Measurements from ENCODE around the gene LRCH1. TPM values are rescaled to one million over a fixed set of nuclear protein-coding genes. Genes with fewer than 3 reads are reported as not detected.

Gene LRCH1
- total RNA-seq, 1 experiment from 2014 or later: 11.8 TPM

- no peak for TF ChIP-seq CREM (CRISPR knock-in tag; IDR thresholded peaks at IDR 0.05)
- no peak for TF ChIP-seq FOXP1 (CRISPR knock-in tag; IDR thresholded peaks at IDR 0.05; ENCODE audit: borderline replicate concordance)
Measured at GRCh38 chr13:46771693-46772092, 218.7 kb downstream of the LRCH1 start (continued).

- Mint-ChIP-seq H3K36me3 (peaks cover 45% of the 10 kb centered on the region), H3K27me3 (ENCODE audit: low read depth) (no peaks in the 10 kb centered on the region), H3K4me1 (peaks cover 9% of the 10 kb centered on the region), H3K27ac (no peak overlapping the region), H3K4me3 (no peak overlapping the region), H3K9me3 (peaks cover 4% of the 10 kb centered on the region)
- ChIA-PET POLR2A (no interaction called here), CTCF (no interaction called here)
- DNase-seq (ENCODE audit: low spot score) (no peak), ATAC-seq (no peak)
- no peak for TF ChIP-seq KAT7 (CRISPR knock-in tag; IDR thresholded peaks at IDR 0.05; ENCODE audit: borderline replicate concordance)
- TF ChIP-seq STAT6 (CRISPR knock-in tag; conservative IDR thresholded peaks at IDR 0.05; ENCODE audit: low read depth): no peak
- no peak for TF ChIP-seq PRRX2 (CRISPR knock-in tag; IDR thresholded peaks at IDR 0.05)
- TF ChIP-seq, protein P1, sequence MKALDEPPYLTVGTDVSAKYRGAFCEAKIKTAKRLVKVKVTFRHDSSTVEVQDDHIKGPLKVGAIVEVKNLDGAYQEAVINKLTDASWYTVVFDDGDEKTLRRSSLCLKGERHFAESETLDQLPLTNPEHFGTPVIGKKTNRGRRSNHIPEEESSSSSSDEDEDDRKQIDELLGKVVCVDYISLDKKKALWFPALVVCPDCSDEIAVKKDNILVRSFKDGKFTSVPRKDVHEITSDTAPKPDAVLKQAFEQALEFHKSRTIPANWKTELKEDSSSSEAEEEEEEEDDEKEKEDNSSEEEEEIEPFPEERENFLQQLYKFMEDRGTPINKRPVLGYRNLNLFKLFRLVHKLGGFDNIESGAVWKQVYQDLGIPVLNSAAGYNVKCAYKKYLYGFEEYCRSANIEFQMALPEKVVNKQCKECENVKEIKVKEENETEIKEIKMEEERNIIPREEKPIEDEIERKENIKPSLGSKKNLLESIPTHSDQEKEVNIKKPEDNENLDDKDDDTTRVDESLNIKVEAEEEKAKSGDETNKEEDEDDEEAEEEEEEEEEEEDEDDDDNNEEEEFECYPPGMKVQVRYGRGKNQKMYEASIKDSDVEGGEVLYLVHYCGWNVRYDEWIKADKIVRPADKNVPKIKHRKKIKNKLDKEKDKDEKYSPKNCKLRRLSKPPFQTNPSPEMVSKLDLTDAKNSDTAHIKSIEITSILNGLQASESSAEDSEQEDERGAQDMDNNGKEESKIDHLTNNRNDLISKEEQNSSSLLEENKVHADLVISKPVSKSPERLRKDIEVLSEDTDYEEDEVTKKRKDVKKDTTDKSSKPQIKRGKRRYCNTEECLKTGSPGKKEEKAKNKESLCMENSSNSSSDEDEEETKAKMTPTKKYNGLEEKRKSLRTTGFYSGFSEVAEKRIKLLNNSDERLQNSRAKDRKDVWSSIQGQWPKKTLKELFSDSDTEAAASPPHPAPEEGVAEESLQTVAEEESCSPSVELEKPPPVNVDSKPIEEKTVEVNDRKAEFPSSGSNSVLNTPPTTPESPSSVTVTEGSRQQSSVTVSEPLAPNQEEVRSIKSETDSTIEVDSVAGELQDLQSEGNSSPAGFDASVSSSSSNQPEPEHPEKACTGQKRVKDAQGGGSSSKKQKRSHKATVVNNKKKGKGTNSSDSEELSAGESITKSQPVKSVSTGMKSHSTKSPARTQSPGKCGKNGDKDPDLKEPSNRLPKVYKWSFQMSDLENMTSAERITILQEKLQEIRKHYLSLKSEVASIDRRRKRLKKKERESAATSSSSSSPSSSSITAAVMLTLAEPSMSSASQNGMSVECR (CRISPR knock-in tag; IDR thresholded peaks at IDR 0.05; ENCODE audit: borderline replicate concordance): no peak
- TF ChIP-seq RELA (CRISPR knock-in tag; IDR thresholded peaks at IDR 0.05; ENCODE audit: borderline replicate concordance): no peak
- TF ChIP-seq, protein P2, sequence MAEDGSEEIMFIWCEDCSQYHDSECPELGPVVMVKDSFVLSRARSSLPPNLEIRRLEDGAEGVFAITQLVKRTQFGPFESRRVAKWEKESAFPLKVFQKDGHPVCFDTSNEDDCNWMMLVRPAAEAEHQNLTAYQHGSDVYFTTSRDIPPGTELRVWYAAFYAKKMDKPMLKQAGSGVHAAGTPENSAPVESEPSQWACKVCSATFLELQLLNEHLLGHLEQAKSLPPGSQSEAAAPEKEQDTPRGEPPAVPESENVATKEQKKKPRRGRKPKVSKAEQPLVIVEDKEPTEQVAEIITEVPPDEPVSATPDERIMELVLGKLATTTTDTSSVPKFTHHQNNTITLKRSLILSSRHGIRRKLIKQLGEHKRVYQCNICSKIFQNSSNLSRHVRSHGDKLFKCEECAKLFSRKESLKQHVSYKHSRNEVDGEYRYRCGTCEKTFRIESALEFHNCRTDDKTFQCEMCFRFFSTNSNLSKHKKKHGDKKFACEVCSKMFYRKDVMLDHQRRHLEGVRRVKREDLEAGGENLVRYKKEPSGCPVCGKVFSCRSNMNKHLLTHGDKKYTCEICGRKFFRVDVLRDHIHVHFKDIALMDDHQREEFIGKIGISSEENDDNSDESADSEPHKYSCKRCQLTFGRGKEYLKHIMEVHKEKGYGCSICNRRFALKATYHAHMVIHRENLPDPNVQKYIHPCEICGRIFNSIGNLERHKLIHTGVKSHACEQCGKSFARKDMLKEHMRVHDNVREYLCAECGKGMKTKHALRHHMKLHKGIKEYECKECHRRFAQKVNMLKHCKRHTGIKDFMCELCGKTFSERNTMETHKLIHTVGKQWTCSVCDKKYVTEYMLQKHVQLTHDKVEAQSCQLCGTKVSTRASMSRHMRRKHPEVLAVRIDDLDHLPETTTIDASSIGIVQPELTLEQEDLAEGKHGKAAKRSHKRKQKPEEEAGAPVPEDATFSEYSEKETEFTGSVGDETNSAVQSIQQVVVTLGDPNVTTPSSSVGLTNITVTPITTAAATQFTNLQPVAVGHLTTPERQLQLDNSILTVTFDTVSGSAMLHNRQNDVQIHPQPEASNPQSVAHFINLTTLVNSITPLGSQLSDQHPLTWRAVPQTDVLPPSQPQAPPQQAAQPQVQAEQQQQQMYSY (CRISPR knock-in tag; IDR thresholded peaks at IDR 0.05): no peak
- no peak for TF ChIP-seq E2F5 (CRISPR knock-in tag; IDR thresholded peaks at IDR 0.05)
- no peak for TF ChIP-seq NFE2L1 (CRISPR knock-in tag; IDR thresholded peaks at IDR 0.05)
Measured at GRCh38 chr13:46773541-46773940, 220.6 kb downstream of the LRCH1 start.

GRCh38 chr13:46775385-46776107 is 222.6 kb downstream of the LRCH1 start:
- Mint-ChIP-seq H3K4me1 (no peaks in the 10 kb centered on the region), H3K27me3 (ENCODE audit: low read depth) (no peaks in the 10 kb centered on the region), H3K9me3 (no peaks in the 10 kb centered on the region), H3K36me3 (peaks cover 45% of the 10 kb centered on the region), H3K4me3 (no peak overlapping the region), H3K27ac (no peak overlapping the region)
- ATAC-seq: no peak
- POLR2A ChIA-PET: no interaction called here
- CTCF ChIA-PET: interaction anchor here (0.7 kb wide), 1 partner anchor 11 kb away, joined by 3 read pairs; no protein-coding TSS in a partner anchor
- no peak for TF ChIP-seq SMAD4 (CRISPR knock-in tag; IDR thresholded peaks at IDR 0.05)
- no peak for TF ChIP-seq FOXP1 (CRISPR knock-in tag; IDR thresholded peaks at IDR 0.05; ENCODE audit: borderline replicate concordance)
- no peak for TF ChIP-seq CDX4 (CRISPR knock-in tag; IDR thresholded peaks at IDR 0.05; ENCODE audit: borderline replicate concordance)
- TF ChIP-seq TCF7 (CRISPR knock-in tag; IDR thresholded peaks at IDR 0.05; ENCODE audit: low read depth): no peak
- TF ChIP-seq TEAD1 (CRISPR knock-in tag; IDR thresholded peaks at IDR 0.05): no peak
- no peak for TF ChIP-seq AR (CRISPR knock-in tag; IDR thresholded peaks at IDR 0.05)
- no peak for DNase-seq (ENCODE audit: low spot score)
